HG02970 (cell line): ENCODE measurements around the gene WFIKKN1.

Source experiments
- ATAC-seq: cut with Tn5 transposase; IDR thresholded peaks from one replicate; pipeline ENCODE4 v1.9.1; 2021; ENCODE audit warnings: mild to moderate bottlenecking, moderate library complexity, moderate number of reproducible peaks; ENCODE audit not compliant: unreplicated experiment, low FRiP score

WFIKKN1 gene

GRCh38 chr16:672371-672770 is 41.6 kb downstream of the WFIKKN1 start:
- no peak for ATAC-seq

GRCh38 chr16:672851-673250 is 42.1 kb downstream of the WFIKKN1 start:
- ATAC-seq, result no peak

DNA sequence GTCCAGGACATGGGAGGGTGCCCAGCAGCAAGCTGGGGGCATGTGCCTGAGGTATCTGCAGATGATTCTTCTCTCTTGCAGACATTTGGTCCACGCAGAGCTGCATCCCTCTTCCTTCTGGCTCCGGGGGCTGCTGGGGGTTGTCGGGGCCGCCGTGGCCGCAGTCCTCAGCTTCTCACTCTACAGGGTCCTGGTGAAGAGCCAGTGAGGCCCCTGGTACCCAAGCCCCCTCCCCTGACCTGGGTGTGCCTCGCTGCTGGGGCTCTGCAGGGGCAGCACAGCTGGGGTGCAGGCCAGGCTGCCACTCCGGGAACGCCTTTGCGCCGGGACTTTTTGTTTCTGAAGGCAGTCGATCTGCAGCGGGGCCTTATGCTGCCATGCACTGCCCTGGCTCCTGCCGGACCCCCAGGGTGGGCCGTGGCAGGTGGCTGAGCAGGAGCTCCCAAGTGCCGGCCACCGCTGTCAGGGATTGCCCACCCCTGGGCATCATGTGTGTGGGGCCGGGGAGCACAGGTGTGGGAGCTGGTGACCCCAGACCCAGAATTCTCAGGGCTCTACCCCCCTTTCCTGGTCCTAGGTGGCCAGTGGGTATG is 42.7 kb downstream of the WFIKKN1 start:
- ATAC-seq, result no peak

DNA sequence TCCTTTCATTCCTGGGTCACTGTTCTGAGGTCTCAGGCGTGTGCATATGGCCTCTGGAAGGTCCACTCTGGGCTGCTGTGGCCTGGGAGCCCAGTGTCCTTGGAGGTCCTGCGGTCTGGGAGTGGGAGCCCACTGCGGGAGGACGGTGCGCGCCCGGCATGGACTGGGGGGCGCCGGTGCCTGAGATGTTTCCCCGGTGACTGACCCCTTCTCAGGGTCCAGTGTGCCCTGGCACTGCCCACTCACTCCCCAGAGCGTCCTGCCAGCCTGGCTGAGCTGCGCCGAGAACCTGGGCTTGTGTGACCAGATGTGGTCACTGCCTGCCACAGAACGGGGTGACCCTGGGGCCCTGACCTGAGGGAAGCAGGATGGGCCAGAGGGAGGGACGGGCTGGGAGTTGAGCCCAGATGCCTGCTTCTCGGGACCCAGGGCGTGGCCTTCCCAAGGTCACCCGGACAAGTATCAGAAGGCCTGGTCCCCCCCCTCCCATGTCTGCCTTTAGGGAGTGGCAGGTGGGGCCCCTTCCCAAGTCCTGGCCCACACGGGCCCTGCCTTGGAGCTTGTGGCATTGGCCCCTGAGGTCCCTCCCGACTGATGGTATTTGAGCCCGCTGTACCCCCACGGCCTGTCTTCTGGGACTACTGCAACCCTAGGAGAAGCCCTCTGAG is 43.6 kb downstream of the WFIKKN1 start:
- ATAC-seq, result no peak

GRCh38 chr16:674968-675883 is 44.4 kb downstream of the WFIKKN1 start, which contains the start of gene RHBDL1:
Gene RHBDL1 (plus strand): TSS chr16:675671. CDS start chr16:675791, 120 bp downstream.
- ATAC-seq, result no peak

DNA sequence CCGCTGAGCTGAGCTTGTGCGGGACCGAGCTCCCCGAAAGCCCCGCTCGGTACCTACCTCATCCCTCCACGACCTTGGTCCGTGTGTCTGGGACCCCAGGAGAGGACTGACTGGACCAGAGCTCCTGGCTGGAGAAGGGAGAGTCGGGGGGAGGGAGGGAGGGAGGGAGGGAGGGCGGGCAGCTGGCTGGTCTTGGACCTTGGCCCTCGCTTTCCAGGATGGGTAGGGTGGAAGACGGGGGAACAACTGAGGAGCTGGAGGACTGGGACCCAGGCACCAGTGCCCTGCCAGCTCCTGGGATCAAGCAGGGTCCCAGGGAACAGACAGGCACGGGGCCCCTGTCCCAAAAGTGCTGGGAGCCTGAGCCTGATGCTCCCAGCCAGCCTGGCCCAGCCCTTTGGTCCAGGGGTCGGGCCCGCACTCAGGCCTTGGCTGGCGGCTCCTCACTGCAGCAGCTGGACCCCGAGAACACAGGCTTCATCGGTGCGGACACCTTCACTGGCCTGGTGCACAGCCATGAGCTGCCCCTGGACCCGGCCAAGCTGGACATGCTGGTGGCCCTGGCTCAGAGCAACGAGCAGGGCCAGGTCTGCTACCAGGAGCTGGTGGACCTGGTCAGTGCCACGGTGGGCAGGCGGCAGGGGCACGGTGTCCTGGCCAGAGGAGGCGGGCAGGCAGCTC is 45.2 kb downstream of the WFIKKN1 start:
- ATAC-seq, result no peak

GRCh38 chr16:676565-676902 is 45.7 kb downstream of the WFIKKN1 start:
- ATAC-seq, result no peak

GRCh38 chr16:676913-677312 is 46.1 kb downstream of the WFIKKN1 start:
- ATAC-seq, result no peak

- no peak for ATAC-seq
Measured at GRCh38 chr16:677316-678190, 46.8 kb downstream of the WFIKKN1 start.

GRCh38 chr16:678209-678857 is 47.5 kb downstream of the WFIKKN1 start:
- ATAC-seq, result no peak

DNA sequence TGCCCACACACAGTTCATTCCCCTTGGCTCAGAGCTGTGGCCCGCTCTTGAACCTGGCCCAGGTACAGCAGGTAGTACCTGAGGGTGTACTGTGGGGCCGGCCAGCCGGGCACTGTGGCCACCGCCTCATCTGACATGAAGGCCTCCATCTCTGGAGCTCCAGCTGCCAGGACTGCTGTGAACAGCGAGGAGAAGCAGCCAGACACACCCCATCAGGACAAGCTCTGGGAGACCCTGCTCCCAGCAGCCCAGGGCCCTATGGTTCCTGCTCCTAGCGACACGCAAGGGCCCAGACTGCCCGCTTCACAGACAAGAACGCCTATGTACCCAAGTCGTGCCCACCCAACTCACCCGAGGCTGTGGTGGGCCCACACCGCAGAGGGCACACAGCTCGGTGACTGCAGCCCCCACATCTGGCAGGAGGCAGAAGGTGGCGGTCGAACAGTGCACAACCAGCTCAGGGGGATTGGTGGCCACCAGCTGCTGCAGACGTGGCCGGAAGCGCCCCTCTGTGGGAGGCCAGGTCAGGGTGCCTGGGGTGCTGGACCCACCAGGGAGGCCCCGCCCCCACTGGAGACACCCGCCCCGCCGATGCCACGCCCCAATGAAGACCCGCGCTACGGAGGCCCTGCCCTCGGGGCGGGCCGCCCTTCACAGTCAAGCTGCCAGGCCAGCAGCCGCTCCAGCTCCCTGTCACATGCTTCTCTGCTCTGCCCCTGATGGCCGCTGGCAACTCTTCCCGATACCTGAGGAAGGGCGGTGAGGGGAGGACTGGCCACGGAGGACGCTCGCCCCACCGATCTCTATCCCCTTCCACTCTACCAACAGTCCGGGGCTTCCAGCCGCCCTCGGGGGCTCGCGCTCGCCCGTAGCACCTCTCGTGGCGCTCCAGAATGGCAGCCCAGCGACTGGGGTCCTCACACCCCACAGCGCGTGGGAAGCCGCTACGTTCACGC is 48.4 kb downstream of the WFIKKN1 start:
- ATAC-seq, result no peak

DNA sequence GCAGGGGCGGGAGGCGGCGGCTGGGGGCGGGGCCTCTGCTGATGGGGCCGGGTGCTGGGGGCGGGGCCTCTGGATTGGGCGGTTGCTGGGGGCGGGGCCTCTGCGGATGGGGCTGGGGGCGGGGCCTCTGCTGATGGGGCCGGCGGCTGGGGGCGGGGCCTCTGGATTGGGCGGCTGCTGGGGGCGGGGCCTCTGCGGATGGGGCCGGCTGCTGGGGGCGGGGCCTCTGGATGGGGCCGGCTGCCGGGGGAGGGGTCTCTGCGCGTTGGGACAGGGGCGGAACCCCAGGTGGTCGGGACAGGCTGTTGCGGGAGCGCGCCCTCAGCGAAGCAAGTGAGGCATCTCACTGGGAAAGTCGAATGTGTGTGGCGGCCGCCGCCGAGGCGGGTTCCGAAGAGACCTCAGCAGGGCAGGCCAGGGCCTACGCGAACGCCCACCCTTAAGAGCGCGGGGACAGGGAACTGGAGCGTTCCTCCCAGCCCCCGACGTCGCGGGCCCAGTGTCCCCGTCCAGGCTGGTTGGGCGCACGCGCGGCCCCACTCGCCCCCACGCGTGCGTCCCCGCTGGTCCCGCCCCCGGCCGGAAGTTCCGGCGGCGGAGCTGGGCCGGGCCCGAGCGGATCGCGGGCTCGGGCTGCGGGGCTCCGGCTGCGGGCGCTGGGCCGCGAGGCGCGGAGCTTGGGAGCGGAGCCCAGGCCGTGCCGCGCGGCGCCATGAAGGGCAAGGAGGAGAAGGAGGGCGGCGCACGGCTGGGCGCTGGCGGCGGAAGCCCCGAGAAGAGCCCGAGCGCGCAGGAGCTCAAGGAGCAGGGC is 49.2 kb downstream of the WFIKKN1 start, which contains the start of gene STUB1:
TSS of gene STUB1 (plus strand) at position 597 of the 811 bp plus-strand sequence. CDS start at position 713, 116 bp downstream.
- no peak for ATAC-seq

DNA sequence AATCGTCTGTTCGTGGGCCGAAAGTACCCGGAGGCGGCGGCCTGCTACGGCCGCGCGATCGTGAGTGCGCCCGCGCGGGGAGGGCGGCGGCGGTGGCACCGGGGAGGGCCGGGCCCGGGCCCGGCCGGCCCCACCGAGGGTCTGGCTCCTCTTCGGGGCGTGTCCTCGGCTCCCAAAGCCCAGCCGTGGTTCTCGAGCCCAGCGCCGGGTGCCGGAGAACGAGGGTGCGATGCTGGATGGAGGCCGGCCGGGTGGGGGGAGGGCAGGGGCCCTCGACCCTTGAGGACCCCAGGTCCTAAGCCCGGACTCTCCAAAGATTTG is 49.8 kb downstream of the WFIKKN1 start:
- ATAC-seq, result no peak

- no peak for ATAC-seq
Measured at GRCh38 chr16:680967-681745, 50.4 kb downstream of the WFIKKN1 start.

DNA sequence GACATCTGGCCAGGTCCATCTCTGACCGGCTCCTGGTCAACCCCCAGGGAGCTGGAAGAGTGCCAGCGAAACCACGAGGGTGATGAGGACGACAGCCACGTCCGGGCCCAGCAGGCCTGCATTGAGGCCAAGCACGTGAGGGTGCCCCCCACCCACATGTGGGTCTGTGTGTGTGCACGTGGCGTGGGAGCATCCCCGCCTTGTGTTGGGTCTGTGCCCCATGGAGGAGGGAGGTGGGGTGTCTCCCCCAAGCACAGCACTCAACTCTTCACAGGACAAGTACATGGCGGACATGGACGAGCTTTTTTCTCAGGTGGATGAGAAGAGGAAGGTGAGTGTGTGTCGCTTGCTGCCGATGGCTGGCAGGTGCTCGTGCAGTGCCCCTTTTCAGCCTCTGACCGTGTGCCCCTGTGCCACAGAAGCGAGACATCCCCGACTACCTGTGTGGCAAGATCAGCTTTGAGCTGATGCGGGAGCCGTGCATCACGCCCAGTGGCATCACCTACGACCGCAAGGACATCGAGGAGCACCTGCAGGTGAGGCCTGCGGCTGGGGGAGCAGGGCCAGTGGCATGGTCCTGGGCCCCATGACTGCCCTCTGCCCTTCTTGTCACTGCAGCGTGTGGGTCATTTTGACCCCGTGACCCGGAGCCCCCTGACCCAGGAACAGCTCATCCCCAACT is 51.1 kb downstream of the WFIKKN1 start:
- ATAC-seq, result no peak
